Central memory CD8-positive, alpha-beta T cell (primary cell): ENCODE data around the gene PPIB.
"Not testable (repeated sequence)": the region's sequence is repeated elsewhere in the genome, so short reads cannot be mapped to it uniquely, and the experiment has no call there.

Experiments used
- ATAC-seq: fragments of 150-1000 bp; cut with Tn5 transposase; replicated peaks from 2 replicates; pipeline ENCODE4 v1.10.0; 2022; ENCODE audit warnings: mild to moderate bottlenecking, moderate FRiP score, moderate number of reproducible peaks; ENCODE audit not compliant: poor library complexity, severe bottlenecking; ENCODE audit errors: extremely low read depth
- DNase-seq, 2 donors: peaks; one replicate each; pipeline ENCODE4 v3.0.0; 2021; ENCODE audit warnings: low spot score in 2 of 2
- H3K27ac Mint-ChIP-seq: one replicate; pipeline ENCODE4 v1.8.0; 2022; ENCODE audit warnings: low read depth, mild to moderate bottlenecking, moderate library complexity, mixed read lengths
- H3K27me3 Mint-ChIP-seq: one replicate; pipeline ENCODE4 v1.8.0; 2022; ENCODE audit warnings: mixed read lengths
- H3K36me3 Mint-ChIP-seq: one replicate; pipeline ENCODE4 v1.8.0; 2022; ENCODE audit warnings: mild to moderate bottlenecking, moderate library complexity, mixed read lengths; ENCODE audit not compliant: insufficient read depth
- H3K4me1 Mint-ChIP-seq: one replicate; pipeline ENCODE4 v1.8.0; 2022; ENCODE audit warnings: mixed read lengths
- H3K4me3 Mint-ChIP-seq: one replicate; pipeline ENCODE4 v1.8.0; 2022; ENCODE audit warnings: mild to moderate bottlenecking, moderate library complexity, mixed read lengths
- H3K9me3 Mint-ChIP-seq: one replicate; pipeline ENCODE4 v1.8.0; 2022; ENCODE audit warnings: mixed read lengths

Gene PPIB

GRCh38 chr15:64125978-64126377 lies 36.8 kb downstream of the PPIB start:
- DNase-seq (no peak), ATAC-seq (no peak)
- H3K27ac Mint-ChIP-seq, result no peak overlapping the region
- H3K4me1 Mint-ChIP-seq, result no peaks in the 10 kb centered on the region
- H3K9me3 Mint-ChIP-seq, result no peaks in the 10 kb centered on the region
- H3K36me3 Mint-ChIP-seq, result peaks cover 76% of the 10 kb centered on the region
- H3K27me3 Mint-ChIP-seq, result no peaks in the 10 kb centered on the region
- H3K4me3 Mint-ChIP-seq, result no peak overlapping the region

GRCh38 chr15:64122936-64123351 lies 39.9 kb downstream of the PPIB start:
- Mint-ChIP-seq H3K4me3 (no peak overlapping the region), H3K27ac (no peak overlapping the region), H3K4me1 (no peaks in the 10 kb centered on the region), H3K9me3 (no peaks in the 10 kb centered on the region), H3K36me3 (peaks cover 72% of the 10 kb centered on the region), H3K27me3 (no peaks in the 10 kb centered on the region)
- DNase-seq, result no peak
- no peak for ATAC-seq

DNA sequence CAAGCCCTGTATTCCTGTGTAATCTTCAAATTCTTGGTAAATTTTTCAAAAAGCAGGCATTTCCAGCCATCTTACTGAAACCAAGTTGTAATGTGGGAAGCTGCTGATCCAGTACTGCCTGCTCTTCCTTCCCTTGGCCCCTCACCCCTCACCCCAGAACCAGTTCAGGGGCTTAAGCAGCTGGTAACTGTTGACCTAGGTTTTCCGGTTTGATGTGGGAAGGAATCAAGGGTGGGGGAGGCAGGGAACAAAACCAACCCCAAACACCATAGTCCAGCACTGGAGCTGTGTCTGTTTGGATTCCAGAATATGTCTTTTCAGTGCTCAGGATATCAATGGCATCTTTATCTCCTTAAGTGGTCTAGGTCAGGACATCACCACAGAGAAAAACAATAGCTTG lies 40.4 kb downstream of the PPIB start:
- ATAC-seq, result no peak
- DNase-seq, result no peak
- no peaks in the 10 kb centered on the region for H3K27me3 Mint-ChIP-seq
- H3K9me3 Mint-ChIP-seq, result no peaks in the 10 kb centered on the region
- H3K4me1 Mint-ChIP-seq, result no peaks in the 10 kb centered on the region
- no peak overlapping the region for H3K4me3 Mint-ChIP-seq
- peaks cover 70% of the 10 kb centered on the region for H3K36me3 Mint-ChIP-seq
- H3K27ac Mint-ChIP-seq, result no peak overlapping the region

- no peaks in the 10 kb centered on the region for H3K4me1 Mint-ChIP-seq
- H3K36me3 Mint-ChIP-seq, result peaks cover 70% of the 10 kb centered on the region
- no peaks in the 10 kb centered on the region for H3K9me3 Mint-ChIP-seq
- H3K27ac Mint-ChIP-seq, result no peak overlapping the region
- ATAC-seq (no peak), DNase-seq (no peak)
- no peak overlapping the region for H3K4me3 Mint-ChIP-seq
- no peaks in the 10 kb centered on the region for H3K27me3 Mint-ChIP-seq
Measured at GRCh38 chr15:64121614-64122013, 41.2 kb downstream of the PPIB start.

DNA sequence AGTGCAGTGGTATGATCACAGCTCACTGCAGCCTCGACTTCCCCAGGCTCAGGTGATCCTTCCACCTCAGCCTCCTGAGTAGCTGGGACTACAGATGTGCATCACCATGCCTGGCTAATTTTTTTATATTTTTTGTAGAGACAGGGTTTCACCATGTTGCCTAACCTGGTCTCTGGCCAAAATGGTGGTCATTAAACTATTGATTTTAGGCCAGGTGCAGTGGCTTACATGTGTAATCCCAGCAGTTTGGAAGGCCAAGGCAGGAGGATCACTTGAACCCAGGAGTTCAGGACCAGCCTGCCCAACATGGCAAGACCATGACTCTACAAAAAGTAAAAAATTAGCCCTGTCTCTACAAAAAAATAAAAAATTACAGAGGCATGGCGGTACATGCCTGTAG lies 42.5 kb downstream of the PPIB start:
- peaks cover 68% of the 10 kb centered on the region for H3K36me3 Mint-ChIP-seq
- ATAC-seq, H3K27me3 Mint-ChIP-seq, H3K4me3 Mint-ChIP-seq, DNase-seq, H3K9me3 Mint-ChIP-seq, H3K27ac Mint-ChIP-seq, H3K4me1 Mint-ChIP-seq: not testable (repeated sequence)

DNA sequence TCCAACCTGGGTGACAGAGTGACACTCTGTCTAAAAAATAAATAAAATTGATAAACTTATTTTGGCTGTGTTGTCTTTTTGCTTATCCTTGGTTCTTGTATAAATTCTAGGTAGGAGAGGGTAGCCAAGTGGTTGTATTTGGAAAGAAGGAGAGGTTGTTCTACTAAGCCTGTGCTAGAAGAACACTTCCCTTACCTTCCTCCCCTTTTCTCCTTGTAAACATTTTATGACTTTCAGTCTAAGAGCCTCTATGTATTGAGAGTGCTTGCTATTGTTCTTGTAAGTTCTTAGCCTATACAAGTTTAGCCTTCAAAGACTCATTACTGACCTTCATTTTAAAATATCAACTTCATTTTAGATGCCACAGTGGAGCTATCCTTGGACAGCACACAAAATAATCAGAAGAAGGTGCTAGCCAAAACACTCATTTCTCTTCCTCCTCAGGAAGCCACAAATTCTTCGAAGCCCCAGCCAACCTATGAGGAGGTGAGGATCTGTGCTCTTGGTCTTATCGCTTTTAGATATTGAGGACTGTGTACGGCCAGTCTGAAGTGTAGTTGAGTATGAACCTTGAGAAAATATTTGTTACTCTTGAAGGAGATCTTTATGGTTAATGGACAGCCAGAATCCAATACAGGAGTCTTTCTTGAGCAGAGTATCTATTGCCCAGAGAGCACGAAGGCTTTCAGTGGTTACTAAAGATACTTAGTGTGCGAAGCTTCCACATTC lies 44.9 kb downstream of the PPIB start:
- ATAC-seq (no peak), DNase-seq (no peak)
- Mint-ChIP-seq H3K27me3 (no peaks in the 10 kb centered on the region), H3K27ac (no peak overlapping the region), H3K4me1 (peaks cover 7% of the 10 kb centered on the region), H3K9me3 (no peaks in the 10 kb centered on the region), H3K36me3 (peaks cover 76% of the 10 kb centered on the region), H3K4me3 (no peak overlapping the region)

- DNase-seq, result no peak
- no peak for ATAC-seq
- H3K27me3 Mint-ChIP-seq, result no peaks in the 10 kb centered on the region
- no peak overlapping the region for H3K27ac Mint-ChIP-seq
- H3K4me3 Mint-ChIP-seq, result no peak overlapping the region
- peaks cover 51% of the 10 kb centered on the region for H3K36me3 Mint-ChIP-seq
- H3K4me1 Mint-ChIP-seq, result peaks cover 35% of the 10 kb centered on the region
- H3K9me3 Mint-ChIP-seq, result no peaks in the 10 kb centered on the region
Measured at GRCh38 chr15:64112904-64113303, 49.9 kb downstream of the PPIB start.

DNA sequence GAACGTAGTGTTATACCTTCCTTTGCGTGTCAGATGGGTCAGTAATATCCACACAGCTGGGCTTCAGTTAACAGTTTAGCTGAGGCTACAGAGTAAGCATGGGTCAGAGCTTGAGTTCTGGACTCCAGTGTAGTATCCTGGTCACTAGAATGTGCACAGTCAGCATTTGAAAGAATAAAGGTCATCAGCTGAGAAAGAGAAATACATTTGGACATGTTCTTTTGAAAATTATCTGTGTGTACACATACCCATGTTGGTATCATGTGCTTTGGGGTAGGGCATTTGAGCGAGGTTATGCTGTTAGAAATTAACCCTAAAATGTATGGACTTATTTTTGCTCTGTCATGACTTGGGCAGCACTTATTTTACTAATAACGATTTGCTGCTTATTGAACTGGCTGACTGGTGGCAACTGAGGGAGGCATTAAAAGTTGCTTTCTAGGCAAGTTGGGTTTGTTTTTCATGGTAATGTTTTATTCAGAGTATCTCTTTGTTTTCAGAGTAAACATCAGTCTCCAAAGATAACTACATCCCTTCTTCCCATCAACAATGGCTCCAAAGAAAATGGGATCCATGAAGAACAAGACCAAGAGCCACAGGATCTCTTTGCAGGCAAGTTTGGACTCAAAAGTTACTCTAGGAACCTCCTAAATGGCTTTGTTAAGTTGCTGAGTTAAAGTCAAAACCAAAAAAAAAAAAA lies 50.6 kb downstream of the PPIB start:
- Mint-ChIP-seq H3K27ac (no peak overlapping the region), H3K4me1 (peaks cover 35% of the 10 kb centered on the region), H3K36me3 (peaks cover 46% of the 10 kb centered on the region), H3K27me3 (no peaks in the 10 kb centered on the region), H3K4me3 (no peak overlapping the region), H3K9me3 (no peaks in the 10 kb centered on the region)
- ATAC-seq (no peak), DNase-seq (no peak)

DNA sequence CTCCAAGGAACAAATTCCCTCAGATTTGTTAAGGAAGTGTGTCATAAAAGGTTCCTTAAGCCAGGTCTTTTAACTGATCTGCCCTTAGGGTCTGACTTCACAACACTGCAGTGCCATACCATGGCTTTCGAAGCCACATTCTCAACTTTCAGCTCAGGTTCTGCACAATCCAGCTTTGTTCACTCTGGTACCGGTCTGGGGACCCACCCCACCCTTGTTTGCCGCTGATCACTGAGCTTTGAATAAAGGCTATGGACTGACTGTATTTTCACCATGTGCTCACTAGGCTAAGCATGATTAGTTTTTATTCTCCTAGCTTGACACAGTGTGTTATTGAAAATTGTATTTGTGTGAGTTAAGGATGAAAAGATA lies 51.2 kb downstream of the PPIB start:
- no peak for DNase-seq
- Mint-ChIP-seq H3K27me3 (no peaks in the 10 kb centered on the region), H3K36me3 (peaks cover 40% of the 10 kb centered on the region), H3K4me1 (peaks cover 41% of the 10 kb centered on the region), H3K4me3 (no peak overlapping the region), H3K9me3 (no peaks in the 10 kb centered on the region), H3K27ac (no peak overlapping the region)
- ATAC-seq, result no peak

DNA sequence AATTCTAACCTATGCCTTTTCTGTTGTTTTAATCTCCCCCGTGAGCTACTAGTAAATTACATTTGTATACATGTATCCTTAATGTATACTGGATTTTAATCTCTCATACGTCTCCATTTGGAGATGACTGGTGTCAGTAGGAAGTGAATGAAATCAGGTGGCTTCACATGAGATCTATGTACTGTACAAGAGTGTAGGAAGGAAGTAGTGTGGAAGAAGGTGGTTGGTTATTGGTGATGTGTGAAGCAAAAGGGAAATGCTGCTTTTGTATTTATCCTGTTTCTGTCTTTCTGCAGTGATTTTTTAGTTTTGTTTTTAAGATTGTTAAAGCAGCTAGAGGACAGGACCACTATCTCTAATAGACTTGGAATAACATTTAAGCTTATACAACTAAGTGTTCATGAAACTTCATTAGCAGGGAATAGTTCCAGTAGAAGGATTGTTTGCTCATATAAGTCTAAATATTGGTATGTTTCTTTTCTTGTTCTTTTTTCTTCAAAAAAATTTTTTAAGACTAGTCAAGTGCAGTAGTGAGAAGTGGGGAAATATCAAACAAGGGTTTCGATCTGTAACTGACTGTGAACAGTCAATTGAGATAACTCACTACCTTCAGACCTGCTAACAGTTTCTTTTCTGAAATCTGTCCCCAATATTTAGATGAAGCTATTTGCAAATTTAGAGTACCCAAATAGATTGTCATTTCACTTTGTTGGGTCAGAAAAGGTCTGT lies 51.7 kb downstream of the PPIB start:
- Mint-ChIP-seq H3K4me1 (peaks cover 46% of the 10 kb centered on the region), H3K27me3 (no peaks in the 10 kb centered on the region), H3K9me3 (no peaks in the 10 kb centered on the region), H3K4me3 (peak overlapping the region; percentile 5), H3K27ac (peak overlapping the region; percentile 44), H3K36me3 (peaks cover 35% of the 10 kb centered on the region)
- peak; percentile 70 for ATAC-seq
- no peak for DNase-seq

DNA sequence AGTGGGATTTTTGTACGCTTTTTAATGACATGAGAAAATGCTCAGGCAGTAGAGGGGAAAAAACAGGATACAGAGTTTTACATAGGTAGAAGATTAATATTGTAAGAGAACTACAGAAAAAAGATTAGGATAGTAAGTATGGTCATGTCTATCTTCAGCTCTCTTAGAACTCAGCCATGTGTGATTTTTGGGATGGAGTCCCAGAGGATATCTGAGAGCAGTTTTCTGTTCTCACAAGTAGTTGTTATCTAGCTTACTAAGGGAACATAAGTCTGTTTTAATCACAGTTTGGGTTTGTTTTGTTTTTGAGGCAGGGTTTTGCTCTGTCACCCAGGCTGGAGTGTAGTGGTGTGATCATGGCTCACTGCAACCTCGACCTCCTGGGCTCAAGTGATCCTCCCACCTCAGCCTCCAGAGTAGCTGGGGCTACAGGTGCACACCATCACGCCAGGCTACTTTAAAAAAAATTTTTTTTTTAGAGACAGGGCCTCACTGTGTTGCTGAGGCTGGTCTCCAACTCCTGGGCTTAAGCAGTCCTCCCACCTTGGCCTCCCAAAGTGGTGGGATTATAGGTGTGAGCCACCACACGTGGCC lies 52.6 kb downstream of the PPIB start:
- H3K4me1 Mint-ChIP-seq, result peaks cover 46% of the 10 kb centered on the region
- H3K9me3 Mint-ChIP-seq, H3K4me3 Mint-ChIP-seq, DNase-seq, ATAC-seq, H3K27me3 Mint-ChIP-seq: not testable (repeated sequence)
- H3K27ac Mint-ChIP-seq, result peak overlapping the region; percentile 80
- peaks cover 31% of the 10 kb centered on the region for H3K36me3 Mint-ChIP-seq

DNA sequence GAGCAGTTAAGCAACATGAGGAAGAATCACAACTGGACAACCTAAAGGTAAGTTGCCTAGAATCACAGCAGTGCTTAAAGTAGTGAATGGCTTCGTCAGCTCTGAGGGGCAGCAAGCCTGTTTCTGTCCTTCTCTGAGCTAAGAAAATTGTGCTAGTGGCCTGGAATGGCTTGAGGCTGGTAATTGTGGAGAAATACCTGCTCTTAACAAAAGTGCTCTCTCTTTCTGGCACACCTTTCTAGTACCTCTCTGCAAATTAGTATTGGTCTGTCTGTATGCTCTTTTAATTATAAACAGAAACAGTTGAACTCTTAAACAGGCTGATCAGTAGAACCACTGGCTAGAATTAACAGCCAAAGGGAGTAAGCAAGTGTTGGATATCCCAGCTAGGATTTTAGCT lies 55.5 kb downstream of the PPIB start:
- H3K4me3 Mint-ChIP-seq, result no peak overlapping the region
- peaks cover 51% of the 10 kb centered on the region for H3K4me1 Mint-ChIP-seq
- H3K9me3 Mint-ChIP-seq, result no peaks in the 10 kb centered on the region
- no peak for ATAC-seq
- H3K27me3 Mint-ChIP-seq, result no peaks in the 10 kb centered on the region
- H3K27ac Mint-ChIP-seq, result no peak overlapping the region
- no peak for DNase-seq
- H3K36me3 Mint-ChIP-seq, result peaks cover 12% of the 10 kb centered on the region
